HUDEP-2 (cell line): ENCODE measurements around the gene SPATA4.
A peak's percentile ranks its signal among the peaks of the same experiment; 100 is the strongest.

Experiments
- DNase-seq, 76 experiments: peaks; one replicate each; lab custom pipeline; 2025; ENCODE audit not compliant: unreplicated experiment in 76 of 76; lab: John Stamatoyannopoulos, UW

The SPATA4 gene

DNA sequence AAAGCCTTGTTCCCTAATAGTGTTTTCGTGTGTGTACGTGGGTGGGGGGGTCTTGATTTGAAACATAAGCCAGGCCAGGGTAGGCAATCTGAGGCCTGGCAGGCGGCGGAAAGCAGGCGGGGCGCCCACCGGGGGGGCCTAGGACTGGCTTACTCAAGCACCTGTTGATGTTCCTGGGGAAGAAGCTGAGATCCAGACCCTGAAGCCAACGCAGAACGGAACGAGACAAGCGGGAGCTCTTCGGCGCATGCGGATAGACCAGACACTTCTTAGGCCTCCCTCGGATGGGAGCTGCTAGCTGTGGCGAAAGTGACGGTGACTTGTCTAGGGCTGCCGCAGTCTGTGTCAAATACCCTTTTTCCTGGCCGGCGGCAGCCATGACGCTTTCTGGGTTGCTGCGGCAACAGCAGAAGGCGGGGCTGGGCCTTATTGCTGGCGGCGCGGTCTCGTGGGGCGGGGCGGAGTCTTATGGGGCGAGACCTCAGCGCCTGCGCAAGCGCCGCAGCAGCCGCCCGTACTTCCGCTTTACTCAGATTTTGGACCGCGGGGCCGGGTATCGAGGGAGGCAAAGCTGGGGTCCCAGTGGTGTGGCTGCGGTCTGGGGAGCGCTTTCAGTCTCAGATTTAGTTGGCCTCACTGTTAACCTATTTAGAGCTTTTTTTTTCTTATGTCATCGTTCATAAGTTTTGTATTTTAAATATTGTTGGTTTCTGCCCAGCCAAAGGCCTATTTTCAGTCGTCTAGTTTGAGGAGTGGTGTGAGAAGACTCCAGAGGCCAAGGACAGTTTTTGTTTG lies at the start of gene SPATA4:
SPATA4 (minus strand) TSS at position 402 of the 795 bp plus-strand sequence; CDS start at position 379, 23 bp downstream.
- peak in 73 of 76 experiments; percentile 39 to 91 (median 81) for DNase-seq

DNA sequence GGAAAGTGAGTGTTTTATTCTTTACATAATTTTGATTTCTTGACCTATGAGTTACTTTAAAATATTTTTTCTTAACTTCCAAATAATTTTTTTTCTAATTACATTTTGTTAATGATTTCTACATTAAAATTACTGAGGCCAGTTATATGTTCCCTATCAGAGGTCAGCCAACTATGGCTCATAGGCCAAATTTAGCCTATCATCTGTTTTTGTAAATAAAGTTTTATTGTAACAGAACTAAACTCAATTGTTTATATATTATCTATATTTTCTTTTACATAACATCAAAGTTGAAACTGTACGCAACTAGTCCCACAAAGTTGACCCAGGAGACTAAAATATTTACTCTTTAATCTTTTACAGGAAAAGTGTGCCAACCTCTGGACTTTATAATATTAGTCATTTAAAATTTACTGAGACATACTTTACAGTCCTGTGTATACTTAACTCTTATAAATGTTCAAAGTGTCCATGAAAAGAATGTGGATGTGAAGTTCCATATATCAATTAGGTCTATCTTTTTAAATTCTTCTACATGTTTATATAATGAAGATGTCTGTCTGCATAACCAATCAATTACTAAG lies 47.5 kb upstream of the SPATA4 start:
- no peak for DNase-seq

DNA sequence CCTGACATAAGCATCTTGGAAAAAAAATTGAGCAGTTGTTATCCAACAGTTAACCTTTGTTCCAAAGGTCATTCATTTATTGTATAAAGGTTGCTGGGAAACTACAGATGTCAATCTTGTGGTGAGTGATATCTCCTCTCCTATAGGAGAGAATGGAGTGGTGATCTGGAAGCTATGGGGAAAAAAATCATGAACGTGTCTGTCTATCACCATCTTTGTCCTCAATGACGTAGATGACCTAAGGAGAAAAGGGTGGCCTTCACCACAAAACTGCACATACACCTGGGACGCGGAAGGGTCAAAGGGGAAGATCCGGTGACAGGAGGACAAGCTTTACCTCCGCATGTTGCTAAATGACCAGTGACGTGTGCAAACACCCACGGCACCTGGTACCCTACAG lies 46.3 kb upstream of the SPATA4 start:
- no peak for DNase-seq

DNA sequence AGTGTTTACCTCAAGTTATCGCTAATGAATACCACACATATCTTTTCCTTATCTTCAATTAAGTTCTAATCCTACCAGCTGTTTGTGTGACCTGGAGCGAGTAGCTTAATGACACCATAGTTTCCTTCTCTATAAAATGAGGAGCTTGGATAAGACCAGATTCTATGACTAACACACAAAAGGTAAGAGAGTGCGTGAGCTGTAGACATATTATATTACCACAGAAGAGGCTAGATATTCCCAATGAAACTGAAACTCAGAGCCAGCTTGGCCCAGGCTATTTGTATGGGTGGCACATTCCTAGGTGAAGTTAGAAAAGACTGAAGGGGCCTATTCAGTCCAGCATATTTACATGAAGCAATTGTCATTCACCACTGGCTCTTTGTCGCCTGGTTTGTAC lies 43.4 kb upstream of the SPATA4 start:
- DNase-seq = no peak

DNA sequence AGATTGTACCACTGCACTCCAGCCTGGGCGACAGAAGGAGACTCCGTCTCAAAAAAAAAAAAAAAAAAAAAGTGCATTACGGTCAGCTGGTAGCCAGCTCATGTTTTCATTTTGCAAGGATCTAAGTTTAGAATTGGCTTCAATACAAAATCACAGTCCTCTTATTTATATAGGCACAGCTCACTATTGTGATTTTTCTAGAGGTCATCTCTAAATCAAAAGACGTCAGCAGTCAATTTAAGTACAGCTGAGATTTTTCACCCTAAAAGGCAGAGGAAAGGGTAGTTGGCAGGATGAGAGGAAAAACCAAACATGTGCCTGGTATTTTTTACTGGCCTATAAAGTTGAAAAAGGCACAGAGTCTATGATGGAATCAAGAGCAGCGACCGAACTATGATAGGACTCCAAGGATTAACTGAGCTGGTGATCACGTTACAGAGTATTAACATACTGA lies 42.8 kb upstream of the SPATA4 start:
- no peak for DNase-seq

DNA sequence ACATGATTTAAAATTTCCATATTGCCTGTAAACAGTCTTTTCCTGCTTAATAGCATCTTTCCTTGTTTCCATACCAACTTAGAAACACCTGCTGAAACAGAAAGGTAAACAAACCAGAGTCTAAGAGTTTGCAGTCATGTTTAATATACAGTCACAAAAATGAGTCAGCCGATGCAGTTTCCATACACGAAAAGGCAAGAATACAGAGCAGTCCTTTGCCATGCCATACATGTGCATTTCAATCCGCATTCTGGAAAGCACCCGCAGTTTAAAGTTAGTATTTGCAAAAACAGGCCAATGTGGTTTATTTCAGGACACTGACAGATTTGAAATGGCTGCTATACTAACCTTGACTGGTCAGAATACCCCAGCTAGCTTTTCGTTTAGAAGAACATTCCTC lies 41.6 kb upstream of the SPATA4 start:
- no peak for DNase-seq

DNA sequence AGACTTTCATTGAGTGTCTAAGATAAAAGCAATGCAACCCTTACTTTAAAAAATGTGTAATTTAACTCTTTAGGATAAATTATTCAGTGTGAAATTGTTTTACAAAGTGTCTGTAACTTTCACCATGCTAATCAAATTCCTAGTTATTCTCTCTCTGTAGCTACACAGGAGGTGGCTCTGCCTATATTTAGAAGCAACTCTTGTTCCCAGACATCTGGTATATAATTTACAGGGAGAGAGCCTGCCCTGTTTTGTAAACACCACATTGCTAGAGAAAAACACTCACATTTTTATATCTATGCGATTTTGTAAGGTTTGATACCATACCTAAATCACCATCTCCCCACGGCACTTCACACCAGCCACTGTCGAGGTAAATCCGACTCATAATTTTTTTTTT lies 35.5 kb upstream of the SPATA4 start:
- DNase-seq = no peak

DNA sequence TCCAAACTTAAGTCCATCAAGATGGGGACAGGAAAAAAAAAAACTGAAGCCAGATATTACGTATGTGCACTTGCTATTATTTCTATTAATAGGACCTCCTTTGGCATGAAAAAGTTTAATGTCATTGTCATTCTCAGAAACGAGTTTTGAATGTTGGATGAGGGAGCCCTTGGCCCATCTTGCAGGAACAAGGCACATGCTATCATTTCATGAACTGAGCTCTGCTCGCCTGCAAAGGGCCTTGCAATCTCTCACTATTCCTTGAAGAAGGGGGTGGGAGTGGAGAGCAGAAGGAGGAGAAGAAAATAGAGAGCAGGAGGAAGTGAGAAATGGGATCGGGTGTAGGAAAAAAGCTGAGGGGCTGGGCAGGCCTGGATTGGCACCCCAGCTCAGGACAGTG lies 34.3 kb upstream of the SPATA4 start:
- DNase-seq = no peak

DNA sequence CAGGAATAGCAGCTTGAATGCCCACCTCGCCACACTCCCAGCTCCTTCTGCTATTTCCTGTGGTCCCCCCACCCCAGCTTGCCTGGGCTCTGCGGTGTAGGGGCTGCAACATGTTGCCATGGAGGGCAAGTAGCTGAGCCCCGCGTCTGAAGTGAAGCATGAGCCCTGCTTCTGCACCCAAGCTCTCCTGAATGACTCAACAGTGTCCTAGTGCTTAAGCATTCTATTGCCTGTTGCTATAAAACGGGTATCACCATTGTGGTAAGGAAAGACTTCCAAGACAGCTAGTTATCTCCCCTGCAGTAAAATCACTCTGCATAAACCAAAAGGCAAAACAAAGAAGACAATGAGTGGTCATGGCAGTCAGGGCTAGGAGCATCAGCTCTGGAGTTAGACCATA lies 31.4 kb upstream of the SPATA4 start:
- peak in 1 of 76 experiments; percentile 17 for DNase-seq

DNA sequence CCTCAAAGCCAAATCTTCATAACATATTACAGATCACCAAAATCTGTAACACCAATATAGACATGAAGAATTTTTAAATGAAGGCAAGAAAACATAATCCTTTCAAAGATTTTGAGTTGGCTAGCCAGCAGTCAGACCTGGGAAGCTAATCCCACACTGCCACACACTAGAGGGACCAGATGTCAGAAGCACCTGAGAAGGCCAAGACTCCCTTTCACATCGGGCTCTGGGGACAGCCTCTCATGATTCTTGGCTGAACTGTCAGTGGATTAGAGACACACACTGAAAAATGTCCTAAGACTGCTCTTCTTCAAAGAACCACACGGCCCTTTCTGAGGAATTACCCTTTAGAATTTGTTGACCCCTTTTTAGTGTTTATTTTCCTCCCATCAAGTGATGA lies 28.2 kb upstream of the SPATA4 start:
- no peak for DNase-seq

DNA sequence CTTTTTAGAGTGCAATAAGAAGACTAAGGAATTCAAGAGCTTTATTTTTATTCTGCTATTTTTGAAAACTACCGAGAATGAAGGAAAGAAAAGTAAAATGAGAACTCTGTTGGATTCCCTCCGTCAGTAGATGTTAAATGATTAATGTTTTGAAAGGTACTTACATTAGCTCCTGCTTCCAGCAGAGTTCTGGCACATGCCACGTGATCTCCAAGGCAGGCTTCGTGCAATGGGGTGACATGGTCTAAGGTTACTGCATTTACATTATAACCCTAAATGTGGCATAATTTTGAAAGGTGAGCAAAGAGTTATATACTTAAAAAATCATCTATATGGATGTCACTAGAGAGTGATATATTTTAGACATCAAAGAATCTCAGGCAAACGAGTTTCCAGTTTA lies 26.8 kb upstream of the SPATA4 start:
- DNase-seq = no peak

DNA sequence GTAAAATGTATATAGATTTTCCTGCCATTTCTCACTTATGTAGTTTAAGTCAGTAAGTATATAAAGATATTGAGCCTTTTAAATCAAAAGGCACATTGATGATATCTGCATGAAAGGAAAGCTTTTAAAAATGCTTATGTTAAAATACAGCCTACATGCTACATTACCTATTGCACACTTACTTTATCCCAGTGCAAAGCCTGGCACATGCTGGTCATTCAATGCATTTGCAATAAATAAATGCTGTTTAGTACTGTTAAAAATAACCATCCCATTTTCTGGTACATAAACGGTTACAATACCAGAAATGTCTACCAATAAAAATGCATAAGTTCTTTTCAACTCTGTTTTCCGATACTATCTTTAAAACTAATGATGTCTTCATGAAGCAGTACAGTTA lies 22.1 kb upstream of the SPATA4 start:
- peak in 1 of 76 experiments; percentile 13 for DNase-seq

DNA sequence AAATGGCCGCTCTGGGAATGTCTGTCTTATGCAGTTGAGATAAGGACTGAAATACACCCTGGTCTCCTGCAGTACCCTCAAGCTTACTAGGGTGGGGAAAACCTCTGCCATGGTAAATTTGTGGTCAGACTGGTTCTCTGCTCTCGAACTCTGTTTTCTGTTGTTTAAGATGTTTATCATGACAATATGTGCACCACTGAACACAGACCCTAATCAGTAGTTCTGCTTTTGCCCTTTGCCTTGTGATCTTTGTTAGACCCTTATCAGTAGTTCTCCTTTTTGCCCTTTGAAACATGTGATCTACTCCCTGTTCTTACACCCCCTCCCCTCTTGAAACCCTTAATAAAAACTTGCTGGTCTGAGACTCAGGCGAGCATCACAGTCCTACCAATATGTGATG lies 17.0 kb upstream of the SPATA4 start:
- peak in 6 of 76 experiments; percentile 10 to 59 (median 22) for DNase-seq

DNA sequence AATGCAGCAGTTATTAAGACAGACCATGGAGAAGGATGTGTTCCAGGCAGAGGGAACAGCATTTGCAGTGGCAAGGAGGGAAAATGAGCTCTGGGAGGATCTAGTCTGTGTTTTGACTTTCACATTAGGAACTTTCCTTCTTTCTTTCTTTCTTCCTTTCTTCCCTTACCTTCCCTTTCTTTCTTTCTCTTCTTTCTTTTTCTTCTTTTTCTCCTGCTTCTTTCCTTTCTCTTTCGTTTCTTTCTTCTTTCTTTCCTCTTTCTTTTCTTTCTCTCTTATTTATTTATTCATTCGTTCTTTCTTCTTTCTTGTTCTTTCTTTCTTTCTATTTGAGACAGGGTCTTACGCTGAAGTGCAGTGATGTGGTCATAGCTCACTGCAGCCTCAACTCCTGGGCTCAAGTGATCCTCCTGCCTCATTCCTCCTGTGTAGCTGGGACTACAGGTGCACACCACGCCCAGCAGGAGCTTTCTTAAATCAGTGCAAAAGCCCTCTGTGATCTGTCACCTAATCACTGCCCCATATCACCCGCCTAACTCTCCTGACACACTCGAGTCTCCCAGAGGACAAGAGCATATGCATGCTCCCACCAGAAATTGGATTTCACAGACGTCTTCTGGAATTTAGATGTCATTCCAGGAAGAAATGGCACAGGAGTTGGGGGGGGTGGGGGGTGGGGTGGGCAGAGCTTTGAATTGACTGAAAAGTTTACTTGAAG lies 15.4 kb upstream of the SPATA4 start:
- no peak for DNase-seq

DNA sequence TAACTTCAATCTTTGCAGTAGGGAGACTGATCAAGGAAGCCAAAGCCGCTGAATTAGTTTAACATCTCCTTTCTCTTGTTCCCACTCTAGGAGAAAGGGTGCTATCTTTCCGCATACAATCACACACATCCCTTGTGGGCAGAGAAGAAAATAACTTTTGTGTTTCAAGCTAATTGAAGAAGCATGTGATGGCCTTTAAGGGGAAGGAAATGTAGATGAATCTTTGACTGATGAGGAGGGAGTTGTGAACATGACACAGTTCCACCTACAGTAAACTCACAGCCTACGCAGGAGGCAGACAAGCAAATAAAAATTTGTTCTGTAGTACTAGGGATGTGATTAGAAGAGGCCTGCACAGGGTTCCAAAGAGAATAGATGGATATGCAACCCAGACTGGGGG lies 14.7 kb upstream of the SPATA4 start:
- no peak for DNase-seq

DNA sequence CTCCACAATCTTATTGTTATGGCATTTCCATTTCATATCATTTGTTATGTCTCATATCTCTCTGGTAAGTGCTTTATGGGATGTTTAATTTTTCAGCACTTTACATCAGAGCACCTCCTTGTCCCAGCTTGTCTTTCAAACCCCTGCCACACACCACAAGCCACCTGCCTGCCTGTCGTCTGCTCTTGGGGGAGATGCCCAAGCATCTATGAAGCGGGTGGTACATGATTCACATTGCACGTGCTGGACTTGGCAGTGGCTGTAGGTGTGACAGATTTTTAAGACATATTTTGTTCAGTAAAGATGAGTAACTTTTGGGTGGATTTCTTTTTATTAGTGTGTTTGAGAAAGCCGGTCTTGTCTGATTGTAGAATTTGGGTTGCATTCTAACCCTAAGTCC lies 14.2 kb upstream of the SPATA4 start:
- no peak for DNase-seq

DNA sequence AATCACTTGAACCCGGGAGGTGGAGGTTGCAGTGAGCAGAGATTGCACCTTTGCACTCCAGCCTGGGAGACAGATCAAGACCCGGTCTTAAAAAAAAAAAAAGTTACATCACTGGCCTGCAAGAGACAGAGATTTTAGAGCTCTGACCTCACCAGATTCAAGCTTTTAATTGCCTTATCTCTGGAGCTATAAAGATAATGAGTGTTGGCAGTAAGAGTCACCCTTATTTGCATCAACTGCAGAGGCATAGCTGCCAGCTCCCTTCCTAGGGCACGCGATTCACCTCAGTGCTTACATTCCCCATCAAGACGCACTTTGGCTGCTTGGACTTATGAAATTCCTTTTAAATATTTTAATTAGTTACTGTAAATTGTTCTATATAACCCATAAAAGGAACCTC lies 12.5 kb upstream of the SPATA4 start:
- DNase-seq = no peak

DNA sequence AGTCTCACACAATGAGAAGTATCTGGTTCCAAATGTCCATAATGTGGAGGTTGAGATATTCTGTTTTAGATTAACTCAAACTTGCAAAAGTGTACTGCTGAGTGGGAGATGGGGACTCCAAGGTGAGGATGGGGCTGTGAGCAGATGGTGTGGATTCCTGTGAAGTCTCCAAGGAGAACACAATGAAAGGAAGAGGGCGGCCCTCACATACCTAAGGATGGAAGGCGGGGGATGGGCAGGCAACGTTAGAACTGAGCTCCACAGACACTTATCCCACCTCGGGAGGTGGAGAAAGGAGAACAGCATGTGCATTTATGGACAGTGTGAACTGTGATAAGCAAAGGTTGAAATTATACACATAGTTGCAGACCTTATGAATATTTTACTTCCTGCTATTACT lies 9.9 kb upstream of the SPATA4 start:
- DNase-seq = no peak

DNA sequence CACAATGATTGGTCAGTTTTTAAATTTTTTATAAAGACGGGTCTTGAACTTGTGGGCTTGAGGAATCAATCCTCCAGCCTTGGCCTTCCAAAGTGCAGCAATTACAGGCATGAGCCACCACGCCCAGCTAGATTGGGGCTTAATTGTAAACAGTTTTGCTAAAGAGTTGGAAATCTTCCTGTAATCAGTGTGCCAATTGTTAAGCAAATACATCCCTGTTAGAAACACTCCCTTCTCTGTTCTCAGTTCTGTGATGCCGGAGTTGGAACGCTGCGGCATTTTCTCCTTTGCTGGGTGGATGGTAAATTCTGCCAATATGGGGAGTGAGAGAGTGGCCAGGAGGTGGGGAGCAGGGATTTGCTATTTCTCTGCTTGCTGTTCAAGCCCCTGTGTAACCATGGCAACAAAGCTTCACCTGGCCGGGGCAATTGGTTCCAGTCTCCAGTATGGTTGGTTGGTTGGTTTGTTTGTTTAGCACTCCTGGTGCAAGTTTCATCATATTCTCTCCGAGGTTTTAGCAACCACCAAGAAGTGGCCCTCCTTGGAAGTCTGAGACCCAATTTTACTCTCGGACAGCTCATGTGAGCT lies 3.0 kb upstream of the SPATA4 start:
- no peak for DNase-seq

DNA sequence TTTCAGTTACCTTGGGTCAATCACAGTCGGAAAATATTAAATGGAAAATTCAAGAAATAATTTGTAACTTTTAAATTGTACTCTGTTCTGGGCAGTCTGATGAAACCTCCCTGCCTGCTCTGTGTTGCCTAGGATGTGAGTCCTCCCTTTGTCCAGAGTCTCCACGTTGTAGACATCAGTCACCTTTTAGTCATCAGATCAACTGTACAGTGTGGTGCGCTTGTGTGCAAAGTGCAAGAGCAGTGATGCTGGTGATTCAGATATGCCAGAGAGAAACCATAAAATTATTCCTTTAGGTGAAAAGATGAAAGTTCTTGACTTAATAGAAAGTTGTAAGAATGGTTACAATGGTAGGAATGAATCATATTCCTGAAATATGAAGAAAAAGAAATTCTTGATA lies 1.4 kb downstream of the SPATA4 start:
- no peak for DNase-seq

DNA sequence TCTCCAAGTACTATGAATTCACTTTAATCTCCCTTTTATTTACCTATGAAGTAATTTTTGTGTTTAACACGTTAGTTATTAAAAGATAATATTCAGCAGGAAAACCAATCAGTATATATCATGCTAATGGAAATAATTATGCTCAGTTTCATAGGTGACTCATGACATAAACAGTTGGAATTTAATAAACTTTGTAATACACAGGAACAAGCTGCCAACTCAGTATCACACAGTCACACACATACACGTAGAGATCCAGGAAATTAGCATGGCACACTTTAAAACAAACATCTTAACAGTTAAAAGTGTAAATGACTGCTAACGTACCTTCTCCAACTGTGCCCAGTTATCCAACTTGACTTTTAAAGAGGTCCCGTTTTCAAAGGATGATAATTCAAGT lies 2.3 kb downstream of the SPATA4 start:
- no peak for DNase-seq
